AG09319 (cell line): ENCODE data around the gene ITIH5.

Experiments
- DNase-seq: peaks from one replicate; pipeline ENCODE4 v3.0.0-alpha.2; 2010; ENCODE audit warnings: low read depth; ENCODE audit errors: extremely low read depth
- CTCF ChIP-seq: IDR thresholded peaks from 2 replicates; pipeline ENCODE4 v1.5.1; 2011; ENCODE audit warnings: low read depth, mild to moderate bottlenecking, inconsistent platforms, low read length, moderate library complexity

The ITIH5 gene

GRCh38 chr10:7706534-7707073, 39.8 kb upstream of the ITIH5 start:
- TF ChIP-seq CTCF: no peak
- DNase-seq: no peak

GRCh38 chr10:7705341-7705740, 38.6 kb upstream of the ITIH5 start:
- no peak for TF ChIP-seq CTCF
- DNase-seq: no peak

DNA sequence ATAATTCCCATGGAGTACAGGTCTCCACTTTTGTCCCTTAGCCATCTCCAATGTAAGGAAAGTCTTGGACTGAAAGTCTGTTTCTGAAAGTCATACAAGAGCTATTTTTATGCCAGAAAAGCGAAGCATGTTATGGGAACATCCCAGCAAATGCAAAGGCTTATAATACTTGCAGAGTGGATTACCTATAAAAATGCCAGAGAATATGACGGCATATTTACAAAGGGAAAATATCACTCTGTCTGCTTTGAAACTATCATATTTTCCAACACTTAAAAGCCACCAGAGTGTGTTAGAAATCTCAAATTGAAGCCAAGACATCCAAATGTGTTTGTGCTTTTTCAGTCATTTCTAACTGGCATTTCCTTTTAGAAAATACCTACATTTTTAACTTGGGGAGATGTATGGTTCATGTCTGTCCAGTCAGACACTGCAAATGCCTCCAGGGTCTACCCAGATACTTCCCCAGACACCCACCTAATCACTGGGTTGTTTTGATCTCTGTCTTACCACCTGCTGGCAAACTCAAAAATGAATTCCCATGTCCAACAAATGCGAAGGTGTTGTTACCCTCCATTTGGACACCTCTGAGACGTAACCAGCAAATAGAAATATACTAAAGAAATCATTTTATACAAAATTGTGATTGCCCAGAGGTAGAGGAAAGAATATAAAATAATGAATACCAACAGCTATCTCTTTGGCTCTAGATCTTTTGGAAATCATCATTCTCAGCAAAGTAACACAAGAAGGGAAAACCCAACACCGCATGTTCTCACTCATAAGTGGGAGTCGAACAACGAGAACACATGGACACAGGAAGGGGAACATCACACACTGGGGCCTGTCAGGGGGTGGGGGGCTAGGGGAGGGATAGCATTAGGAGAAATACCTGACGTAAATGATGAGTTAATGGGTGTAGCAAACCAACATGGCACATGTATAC, 37.6 kb upstream of the ITIH5 start:
- DNase-seq: no peak
- TF ChIP-seq CTCF: no peak

DNA sequence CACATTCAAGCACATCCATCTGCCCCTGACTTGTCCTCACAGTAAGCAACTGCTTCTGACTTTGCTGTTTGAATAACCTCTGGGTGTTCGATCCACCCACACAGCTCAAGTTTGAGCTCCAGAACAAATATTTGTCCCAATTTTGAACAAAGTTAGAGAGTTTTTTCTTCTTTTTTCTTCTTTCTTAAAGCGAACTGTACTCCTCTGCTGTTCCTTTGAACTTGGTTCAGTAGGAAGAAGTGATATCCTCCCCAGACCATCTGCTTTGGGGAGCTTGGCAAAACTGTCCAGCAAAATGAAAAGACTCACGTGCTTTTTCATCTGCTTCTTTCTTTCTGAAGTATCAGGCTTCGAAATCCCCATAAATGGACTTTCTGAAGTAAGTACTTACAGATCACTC, 36.4 kb upstream of the ITIH5 start, which contains the start of gene ITIH2:
ITIH2 (plus strand) TSS at position 177 of the 400 bp plus-strand sequence; CDS start at position 296, 119 bp downstream.
- DNase-seq: no peak
- TF ChIP-seq CTCF: no peak

- no peak for DNase-seq
- TF ChIP-seq CTCF: no peak
Measured at GRCh38 chr10:7702288-7702812, 35.6 kb upstream of the ITIH5 start.

GRCh38 chr10:7701158-7701742, 34.5 kb upstream of the ITIH5 start:
- DNase-seq: no peak
- TF ChIP-seq CTCF: no peak
